Stimulated activated CD4-positive, alpha-beta T cell treated with anti-CD3 and anti-CD28 coated beads, Interleukin-12 subunit alpha, Interleukin-12 subunit beta, amount 100 ng/mL, for 24 hours (primary cell): ENCODE data around the gene SLC29A1.

Experiments used
- DNase-seq, 2 experiments: peaks; one replicate each; pipeline ENCODE4 v3.0.0-alpha.2; 2020; ENCODE audit warnings: low read depth in 2 of 2

SLC29A1 gene

GRCh38 chr6:44255105-44255808 lies 31.9 kb downstream of the SLC29A1 start:
- DNase-seq = peak in 1 of 2 experiments; percentile 45

- no peak for DNase-seq
Measured at GRCh38 chr6:44255871-44256774, 32.7 kb downstream of the SLC29A1 start.

- DNase-seq = no peak
Measured at GRCh38 chr6:44256775-44257024, 33.3 kb downstream of the SLC29A1 start.

GRCh38 chr6:44257025-44257752 lies 33.8 kb downstream of the SLC29A1 start, which contains the start of gene SLC35B2:
Gene SLC35B2 (minus strand): TSS chr6:44257528. CDS start chr6:44257410, 118 bp downstream.
- DNase-seq = peak; percentile 41 to 52

- DNase-seq = no peak
Measured at GRCh38 chr6:44257753-44258324, 34.4 kb downstream of the SLC29A1 start.

GRCh38 chr6:44258325-44258863 lies 35.0 kb downstream of the SLC29A1 start:
- no peak for DNase-seq

GRCh38 chr6:44258921-44259320 lies 35.5 kb downstream of the SLC29A1 start:
- DNase-seq = no peak

- DNase-seq = no peak
Measured at GRCh38 chr6:44260011-44260410, 36.6 kb downstream of the SLC29A1 start.

GRCh38 chr6:44260451-44261297 lies 37.3 kb downstream of the SLC29A1 start:
- no peak for DNase-seq

- no peak for DNase-seq
Measured at GRCh38 chr6:44261581-44261980, 38.2 kb downstream of the SLC29A1 start.

GRCh38 chr6:44262467-44263353 lies 39.3 kb downstream of the SLC29A1 start:
- DNase-seq = no peak

- DNase-seq = no peak
Measured at GRCh38 chr6:44263354-44264100, 40.1 kb downstream of the SLC29A1 start.

- DNase-seq = no peak
Measured at GRCh38 chr6:44264154-44265006, 41.0 kb downstream of the SLC29A1 start.

- peak; percentile 92 to 95 for DNase-seq
Measured at GRCh38 chr6:44265007-44265721, 41.8 kb downstream of the SLC29A1 start, which contains the start of gene NFKBIE. Gene NFKBIE (minus strand): TSS chr6:44265551. CDS start chr6:44265346, 205 bp downstream.

GRCh38 chr6:44265722-44266233 lies 42.4 kb downstream of the SLC29A1 start:
- DNase-seq = no peak

GRCh38 chr6:44266347-44266746 lies 43.0 kb downstream of the SLC29A1 start:
- DNase-seq = no peak

GRCh38 chr6:44267252-44267651 lies 43.9 kb downstream of the SLC29A1 start:
- DNase-seq = no peak
